Kidney tubule cell (primary cell): ENCODE measurements around the gene GORASP1.

Experiments used
- DNase-seq: peaks from one replicate; pipeline ENCODE4 v3.0.0-alpha.2; 2018; ENCODE audit warnings: low spot score

Gene GORASP1

DNA sequence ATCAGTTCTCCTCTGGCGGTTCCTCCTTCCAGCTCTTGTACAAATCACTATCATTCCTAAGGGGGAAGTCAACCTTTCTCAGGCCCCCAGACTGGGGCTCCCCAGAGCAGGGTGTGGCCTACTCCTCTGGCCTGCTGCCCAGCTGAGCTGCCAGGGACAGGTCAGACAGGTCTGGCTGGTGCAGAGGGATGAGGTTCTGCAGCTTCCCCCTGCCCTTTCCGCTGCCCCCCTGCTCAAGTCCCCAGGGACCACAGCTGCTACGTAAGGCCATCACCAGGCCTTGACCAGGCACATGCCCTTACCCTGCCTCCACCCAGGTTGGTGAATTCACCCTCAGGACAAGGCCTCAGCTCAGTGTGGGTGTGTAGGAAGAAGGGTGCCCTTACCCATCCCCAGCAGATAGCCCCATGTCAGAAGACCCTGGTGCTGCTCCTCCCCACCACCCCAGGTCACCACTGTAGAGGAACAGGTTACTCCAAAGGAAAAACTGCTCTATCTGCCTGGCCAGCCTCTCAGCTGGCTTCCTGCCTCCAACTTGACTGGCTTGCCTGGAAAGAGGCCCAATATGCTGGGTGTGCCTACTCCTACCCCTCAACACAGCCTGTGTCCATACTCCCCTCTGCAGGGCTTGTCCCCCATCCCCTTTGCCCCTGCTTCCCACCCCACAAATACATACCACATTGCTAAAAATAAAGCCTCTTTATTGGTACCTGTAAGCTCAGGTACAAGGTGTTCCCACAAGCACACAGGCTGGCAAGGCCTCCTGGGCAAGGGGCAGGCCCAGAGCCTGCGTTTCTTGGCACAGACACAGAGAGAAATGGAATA, 34.0 kb upstream of the GORASP1 start:
- DNase-seq, result peak; percentile 82

DNA sequence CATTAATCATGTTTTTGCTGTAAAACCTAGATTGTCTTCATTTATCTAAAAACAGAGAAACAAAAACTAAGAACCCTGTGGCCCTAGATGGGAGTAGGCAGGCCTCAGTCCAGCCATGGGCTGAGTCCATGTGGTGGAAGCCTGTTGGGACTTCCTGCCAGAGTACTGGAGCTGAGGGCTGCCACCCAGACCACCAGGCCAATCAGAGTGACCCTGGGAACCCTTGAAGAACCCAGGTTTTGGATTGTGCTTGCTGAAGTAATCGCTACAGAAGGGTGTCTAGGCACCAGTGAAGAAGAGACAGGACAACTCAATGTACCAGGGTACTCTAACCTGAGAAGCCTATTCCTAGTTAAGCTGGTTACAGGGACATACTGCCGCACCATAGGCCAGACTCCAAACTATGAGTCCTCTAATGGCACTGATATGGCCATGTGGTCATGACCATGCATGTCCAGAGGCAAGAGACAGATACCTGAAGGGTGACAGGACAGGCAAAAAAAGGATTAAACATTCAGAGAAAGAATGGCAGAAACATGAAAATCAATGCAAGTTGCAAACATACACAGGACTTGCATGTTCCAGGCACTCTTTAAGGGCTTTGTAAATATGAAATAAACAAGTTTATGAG, 33.0 kb upstream of the GORASP1 start:
- peak; percentile 23 for DNase-seq

GRCh38 chr3:39139442-39139841, 32.0 kb upstream of the GORASP1 start:
- no peak for DNase-seq

DNA sequence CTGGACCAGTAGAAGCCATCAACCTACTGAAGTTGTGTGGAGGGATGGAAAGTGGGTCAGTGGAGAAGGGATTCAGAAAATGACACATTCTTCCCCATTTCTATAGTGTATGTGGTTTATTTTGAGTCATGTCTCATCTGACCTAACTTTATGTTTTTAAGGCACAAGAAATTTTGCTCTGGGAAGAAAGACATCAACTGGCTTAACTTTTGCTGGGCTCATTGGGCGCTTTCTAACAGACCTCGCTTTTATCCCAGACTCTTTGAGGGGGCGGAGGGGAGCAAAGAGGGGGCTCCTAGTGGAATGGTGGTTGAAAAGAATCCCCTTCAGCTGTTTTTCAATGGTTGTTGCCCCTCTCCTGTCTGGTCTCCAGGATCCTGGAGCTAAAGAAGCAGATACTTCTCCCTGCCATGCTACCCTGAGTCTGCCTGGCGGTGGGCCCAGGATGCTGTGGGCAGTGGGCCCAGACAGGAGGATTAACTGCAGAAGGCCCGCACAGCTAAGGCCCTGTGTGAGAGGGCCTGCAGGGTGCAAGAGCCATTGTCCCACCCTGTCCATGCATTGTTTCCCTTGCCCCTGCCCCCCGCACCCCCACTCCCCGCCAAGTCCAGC, 31.5 kb upstream of the GORASP1 start:
- no peak for DNase-seq

GRCh38 chr3:39137991-39138803, 30.8 kb upstream of the GORASP1 start:
- no peak for DNase-seq

GRCh38 chr3:39137435-39137936, 30.1 kb upstream of the GORASP1 start:
- DNase-seq, result no peak

GRCh38 chr3:39136533-39137434, 29.4 kb upstream of the GORASP1 start:
- DNase-seq, result no peak

- no peak for DNase-seq
These were observed 27.9 kb upstream of the GORASP1 start for GRCh38 chr3:39135170-39135805.

- DNase-seq, result no peak
These were observed 26.9 kb upstream of the GORASP1 start for GRCh38 chr3:39134305-39134704.

DNA sequence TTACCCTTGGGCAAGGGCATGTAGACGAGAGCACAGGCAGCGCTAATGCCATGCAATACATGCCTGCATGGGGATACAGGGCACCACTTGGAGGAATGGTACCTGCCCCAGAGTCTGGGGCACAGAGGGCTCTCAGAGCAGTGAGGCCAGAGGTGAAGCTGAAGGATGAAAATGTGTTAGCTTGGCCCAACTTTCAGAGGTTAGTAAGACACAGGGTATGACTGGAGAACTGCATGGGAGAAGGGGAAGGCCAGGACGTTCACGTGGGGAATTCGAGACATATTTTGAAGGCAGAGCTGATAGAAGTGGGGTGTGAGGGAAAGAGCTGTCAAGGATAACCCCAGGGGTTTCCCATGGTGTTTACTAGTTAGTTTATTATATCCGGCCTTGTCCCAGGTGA, 26.4 kb upstream of the GORASP1 start:
- DNase-seq, result no peak

DNA sequence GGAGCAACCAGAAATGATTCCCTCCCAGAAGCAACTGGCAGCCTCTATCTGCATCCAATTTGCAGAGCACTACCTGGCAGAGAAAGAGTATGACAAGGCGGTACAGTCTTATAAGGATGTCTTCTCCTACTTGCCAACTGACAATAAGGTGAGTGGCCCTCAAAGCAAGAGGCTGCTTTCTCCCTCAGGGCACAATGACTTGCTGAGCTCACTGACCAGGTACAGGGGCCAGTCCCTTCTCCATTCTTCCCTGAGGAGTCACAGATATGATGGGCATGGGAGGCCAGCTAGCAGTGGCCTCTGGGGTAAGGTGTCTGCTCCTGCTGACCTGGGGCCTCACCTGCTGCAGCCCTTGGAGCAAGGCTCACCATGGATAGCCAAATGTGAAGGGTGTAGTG, 25.7 kb upstream of the GORASP1 start:
- peak; percentile 31 for DNase-seq

DNA sequence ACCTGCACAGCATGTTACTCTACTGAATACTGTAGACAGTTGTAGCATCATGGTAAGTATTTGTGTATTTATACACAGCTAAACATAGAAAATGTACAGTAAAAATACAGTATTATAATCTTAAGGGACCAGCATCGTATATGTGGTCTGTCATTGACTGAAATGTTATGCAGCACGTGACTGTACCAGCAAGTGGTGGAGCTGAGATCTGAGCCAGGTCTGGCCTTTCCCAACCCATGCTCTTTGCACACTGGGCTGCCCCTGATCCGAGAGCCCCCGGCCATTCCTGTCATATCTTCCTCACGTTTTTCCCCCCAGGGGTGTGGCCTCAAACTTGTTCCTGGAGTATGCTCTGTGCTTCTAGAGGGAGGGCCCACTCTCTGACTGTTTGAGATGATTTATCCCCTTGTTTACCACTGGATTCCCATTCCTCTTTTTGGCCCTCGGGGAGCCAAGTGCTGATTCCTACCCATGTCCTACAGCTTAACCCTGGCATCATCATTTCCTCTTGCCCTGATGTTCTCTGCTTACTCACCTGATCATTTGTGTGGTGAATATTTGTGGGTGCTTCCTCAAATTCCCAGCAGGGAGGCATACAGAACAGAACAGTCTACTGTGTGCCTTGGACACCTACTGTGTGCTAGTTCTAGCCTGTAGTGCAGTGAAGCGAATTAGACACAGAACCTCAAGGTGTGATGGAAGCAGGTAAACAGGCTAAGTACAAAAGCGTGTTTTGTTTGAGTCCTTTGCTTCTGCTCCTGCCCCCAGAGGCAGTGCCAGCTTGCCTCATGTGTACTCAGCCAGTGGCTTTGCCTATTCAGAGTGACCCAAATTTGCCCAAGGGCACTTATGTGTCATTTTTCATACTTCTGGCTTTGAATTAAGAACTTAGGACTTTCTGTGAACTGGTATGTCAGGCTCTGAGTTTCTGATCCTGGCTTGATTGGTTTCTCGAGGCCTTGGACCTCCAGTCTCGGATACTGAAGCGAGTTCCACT, 25.0 kb upstream of the GORASP1 start:
- peak; percentile 20 for DNase-seq

DNA sequence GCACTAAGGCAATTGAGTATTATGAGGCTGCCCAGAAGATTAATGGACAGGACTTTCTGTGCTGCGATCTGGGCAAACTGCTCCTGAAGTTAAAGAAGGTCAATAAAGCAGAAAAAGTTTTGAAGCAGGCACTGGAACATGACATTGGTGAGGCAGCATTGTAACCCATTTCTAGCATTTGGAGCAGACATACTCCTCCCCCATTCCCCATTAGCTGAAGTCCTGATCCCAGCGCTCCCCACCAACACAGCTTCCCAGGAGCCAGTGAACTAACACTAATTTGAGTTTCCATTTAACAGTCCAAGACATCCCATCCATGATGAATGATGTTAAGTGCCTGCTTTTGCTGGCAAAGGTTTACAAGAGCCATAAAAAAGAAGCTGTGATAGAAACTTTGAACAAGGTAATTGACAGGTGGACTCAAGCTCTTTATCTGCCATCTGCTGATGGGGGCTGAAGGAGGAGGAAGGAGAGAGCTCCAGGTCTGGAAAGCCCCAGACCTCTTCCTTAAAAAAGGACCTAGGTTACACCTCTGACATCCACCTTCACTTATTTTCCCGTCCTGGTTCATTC, 23.4 kb upstream of the GORASP1 start:
- no peak for DNase-seq

DNA sequence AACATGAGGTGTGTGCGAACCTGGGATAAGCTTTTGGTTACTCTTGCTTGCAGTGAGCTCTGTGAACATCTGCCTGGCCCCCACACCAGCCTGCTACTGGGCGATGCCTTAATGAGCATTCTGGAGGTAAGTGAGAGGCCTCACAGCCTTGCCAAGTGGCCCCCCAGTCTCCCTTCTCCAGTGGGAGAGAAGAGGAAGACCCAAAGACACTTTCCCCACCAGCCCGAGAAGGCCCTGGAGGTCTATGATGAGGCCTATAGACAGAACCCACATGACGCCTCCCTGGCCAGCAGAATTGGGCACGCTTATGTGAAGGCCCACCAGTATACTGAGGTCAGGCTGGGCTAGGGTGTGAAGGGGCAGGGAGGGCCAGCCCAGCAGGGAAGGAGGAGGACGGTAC, 22.6 kb upstream of the GORASP1 start:
- DNase-seq, result no peak

GRCh38 chr3:39128951-39129350, 21.5 kb upstream of the GORASP1 start:
- DNase-seq, result no peak

- DNase-seq, result no peak
These were observed 20.5 kb upstream of the GORASP1 start for GRCh38 chr3:39127908-39128304.

GRCh38 chr3:39127269-39127907, 20.0 kb upstream of the GORASP1 start:
- no peak for DNase-seq

DNA sequence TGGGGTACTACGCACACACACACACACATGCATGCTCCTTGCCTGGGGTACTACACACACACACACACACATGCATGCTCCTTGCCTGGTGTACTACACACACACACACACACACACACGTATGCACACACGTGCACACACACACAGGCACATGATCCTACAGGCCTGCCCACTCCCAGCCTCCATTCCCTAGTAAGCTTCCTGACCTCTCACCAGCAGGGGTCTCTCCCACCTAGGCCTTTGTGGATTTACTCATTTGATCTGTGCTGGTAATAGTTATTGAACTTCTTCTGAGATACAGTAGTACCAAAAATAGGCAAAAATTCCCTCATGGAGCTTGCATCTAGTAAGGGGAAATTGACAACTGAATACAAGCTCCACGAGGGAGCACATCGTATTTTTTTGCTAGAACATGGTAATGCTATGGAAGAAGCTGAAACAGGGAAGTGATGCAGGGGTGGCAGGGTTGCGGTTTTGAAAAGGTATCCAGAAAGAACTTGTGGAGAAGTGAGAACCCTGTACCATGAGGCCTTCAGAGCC, 19.2 kb upstream of the GORASP1 start:
- peak; percentile 38 for DNase-seq
